Pancreas (tissue), 10 donors: Measurements from ENCODE around the gene FYN. TPM values are rescaled to one million over a fixed set of nuclear protein-coding genes. Genes with fewer than 3 reads are reported as not detected.

Source experiments
- ATAC-seq, 4 donors: fragments of 200-7000 bp; cut with Tn5 transposase; one replicate each; pipeline versions ENCODE4 v1.8.0 to v1.9.1; 2020; ENCODE audit warnings: mild to moderate bottlenecking in 4 of 4, moderate library complexity in 4 of 4
- DNase-seq, 6 donors: peaks; one replicate each; pipeline ENCODE4 v3.0.0-alpha.2; 2020
- FAIRE-seq: peaks from 2 replicates; lab custom pipeline; 2012; peaks lifted over from hg19 to GRCh38; lab: Jason Lieb, UNC
- H3K27ac ChIP-seq, 4 donors: fragments of 200-600 bp; sonication (generic); 1 replicate in 3 of 4; 2 replicates in 1 of 4; pipeline versions ENCODE4 v1.5.0 to v1.8.0; 2020
- H3K27me3 ChIP-seq, 4 donors: fragments of 200-600 bp; one replicate each; pipeline ENCODE4 v1.8.0; 2021
- H3K36me3 ChIP-seq, 3 donors: fragments of 200-600 bp; sonication (generic) in 1 of 3; one replicate each; pipeline versions ENCODE4 v1.5.0 to v1.8.0; 2020 to 2021
- H3K4me1 ChIP-seq, 3 donors: fragments of 200-600 bp; one replicate each; pipeline ENCODE4 v1.8.0; 2021
- H3K4me3 ChIP-seq, 4 donors: fragments of 200-600 bp; sonication (generic) in 2 of 4; one replicate each; pipeline versions ENCODE4 v1.5.0 to v1.8.0; 2020 to 2021
- H3K9me3 ChIP-seq, 4 donors: fragments of 200-600 bp; one replicate each; pipeline ENCODE4 v1.8.0; 2021
- CTCF ChIP-seq, 4 donors: fragments of 200-600 bp; sonication (generic) in 3 of 4; IDR thresholded peaks; one replicate each; pipeline versions ENCODE4 v1.5.0 to v1.8.0; 2021; ENCODE audit warnings: antibody characterized with exemption in 4 of 4
- WGBS, 2 donors: extraction: QIAGEN DNeasy Blood & Tissue Kit; methylation state at CpG; one replicate each; pipeline ENCODE4 v1.1.7; 2013; 5-methylcytosine and 5-hydroxymethylcytosine counted together
- intact Hi-C, 3 donors: fragments of 100-400 bp; cut with DNase I; formaldehyde crosslinking; loops; one replicate each; pipeline versions ENCODE4 v1.11.1 to v1.14.2; 2022
- polyA plus RNA-seq, 2 donors: library from polyadenylated mRNA; stranded (reverse); fragments of 200-250 nt; gene quantifications; one replicate each; pipeline ENCODE4 v1.2.3, GENCODE V29; 2013
- total RNA-seq, 6 donors: library from RNA; stranded (reverse); fragmentation: NEBNext Ultra II Directional in 4 of 6; extraction: Animal tissue kit (Norgen Biotek cat#: 25700) in 4 of 6; gene quantifications; one replicate each; pipeline versions ENCODE4 v1.2.1 to v1.2.4, GENCODE V29; 2021 to 2023
- donor health status: healthy with polysubstance abuse.
- donor health status: DM: no; HTN: no; CAD: no; lungs with moderate emphysema.
- donor health status: DM: no; HTN: no; CAD: no.
- donor health status: control.
- donor health status: control.
- donor health status: Bipolar disorder and iron deficiency.
- donor health status: DM: yes; HTN: yes; CAD: no.
- donor health status: DM: no; HTN: no; CAD: no.
- donor health status: DM: no; HTN: no; CAD: no.
- donor health status: DM: yes; HTN: yes; CAD: no.

Gene FYN
- total and polyA plus RNA-seq, 8 donors = 6.4 to 21.7 (median 11.9) TPM

- H3K9me3 ChIP-seq = no peaks in the 10 kb centered on the region
- no peaks in the 10 kb centered on the region for H3K36me3 ChIP-seq
- ATAC-seq (no peak), FAIRE-seq (no peak), DNase-seq (no peak)
- intact Hi-C loops = no loop called here
- no peak overlapping the region for H3K27ac ChIP-seq
- H3K4me3 ChIP-seq = no peak overlapping the region
- H3K4me1 ChIP-seq = no peaks in the 10 kb centered on the region
- WGBS, 2 donors = 79 to 81% methylated on average over 8 of the region's 8 CpGs
- no peaks in the 10 kb centered on the region for H3K27me3 ChIP-seq
- no peak for TF ChIP-seq CTCF (IDR thresholded peaks at IDR 0.05)
Measured at GRCh38 chr6:111812060-111813038, 60.9 kb downstream of the FYN start.

DNA sequence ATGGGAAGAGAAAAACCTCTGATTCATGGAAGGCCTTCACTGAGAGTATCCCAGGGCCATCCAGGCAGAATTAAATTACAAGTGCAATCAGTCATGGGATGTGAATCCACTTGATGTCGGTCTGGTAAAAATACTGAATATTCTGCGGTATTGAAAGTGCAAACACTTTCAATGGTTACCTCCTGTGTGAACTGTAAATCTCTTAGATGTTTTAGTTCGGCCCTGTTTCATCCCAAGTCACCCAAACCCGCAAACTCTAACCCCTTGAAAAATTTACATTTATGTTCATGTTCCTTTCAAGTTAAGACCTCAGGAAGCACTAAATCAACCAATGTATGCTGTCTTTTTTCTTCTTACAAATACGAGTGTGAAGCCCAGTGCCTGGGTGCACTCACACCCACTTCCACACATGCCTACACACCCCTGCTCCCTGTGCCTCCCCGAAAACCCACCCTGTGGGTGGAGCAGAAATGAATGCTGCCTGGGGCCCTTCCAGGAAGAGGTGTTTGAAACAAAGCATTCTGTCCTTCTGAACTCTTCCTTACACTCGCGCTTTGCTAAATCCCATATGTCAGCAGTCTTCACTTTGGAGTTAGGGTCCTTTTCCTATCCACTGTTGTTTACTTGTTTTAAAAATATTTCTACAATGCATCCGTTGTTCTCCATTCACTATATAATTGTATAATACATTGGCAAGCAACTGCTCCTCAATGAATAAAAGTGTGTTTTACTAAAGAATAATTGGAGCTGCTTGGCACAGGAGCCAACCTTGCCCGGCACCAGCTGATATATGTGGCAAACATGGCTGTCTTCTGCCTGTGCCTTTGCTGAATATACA lies 62.7 kb downstream of the FYN start:
- Histone ChIP-seq H3K36me3 (no peaks in the 10 kb centered on the region), H3K9me3 (no peaks in the 10 kb centered on the region), H3K27ac (no peak overlapping the region), H3K27me3 (no peaks in the 10 kb centered on the region), H3K4me3 (no peak overlapping the region), H3K4me1 (no peaks in the 10 kb centered on the region)
- 78 to 87% methylated on average over 10 of the region's 10 CpGs for WGBS, 2 donors
- intact Hi-C loops = no loop called here
- no peak for DNase-seq
- TF ChIP-seq CTCF (IDR thresholded peaks at IDR 0.05) = no peak
- ATAC-seq = no peak
- no peak for FAIRE-seq

GRCh38 chr6:111809766-111810165 lies 63.5 kb downstream of the FYN start:
- no peaks in the 10 kb centered on the region for H3K27me3 ChIP-seq
- H3K4me1 ChIP-seq = no peaks in the 10 kb centered on the region
- H3K4me3 ChIP-seq = no peak overlapping the region
- H3K9me3 ChIP-seq = no peaks in the 10 kb centered on the region
- no peak for DNase-seq
- intact Hi-C loops = no loop called here
- no peaks in the 10 kb centered on the region for H3K36me3 ChIP-seq
- no peak for TF ChIP-seq CTCF (IDR thresholded peaks at IDR 0.05)
- H3K27ac ChIP-seq = no peak overlapping the region
- no peak for ATAC-seq
- FAIRE-seq = no peak

- no peak for TF ChIP-seq CTCF (IDR thresholded peaks at IDR 0.05)
- Histone ChIP-seq H3K27me3 (no peaks in the 10 kb centered on the region), H3K4me3 (no peak overlapping the region), H3K9me3 (no peaks in the 10 kb centered on the region), H3K27ac (no peak overlapping the region), H3K4me1 (no peaks in the 10 kb centered on the region), H3K36me3 (no peaks in the 10 kb centered on the region)
- ATAC-seq (no peak), FAIRE-seq (no peak), DNase-seq (no peak)
- 76 to 88% methylated on average over 5 of the region's 5 CpGs for WGBS, 2 donors
- intact Hi-C loops = no loop called here
Measured at GRCh38 chr6:111809264-111809663, 64.0 kb downstream of the FYN start.
